Measurements from ENCODE around the gene ERBB4.

DNA sequence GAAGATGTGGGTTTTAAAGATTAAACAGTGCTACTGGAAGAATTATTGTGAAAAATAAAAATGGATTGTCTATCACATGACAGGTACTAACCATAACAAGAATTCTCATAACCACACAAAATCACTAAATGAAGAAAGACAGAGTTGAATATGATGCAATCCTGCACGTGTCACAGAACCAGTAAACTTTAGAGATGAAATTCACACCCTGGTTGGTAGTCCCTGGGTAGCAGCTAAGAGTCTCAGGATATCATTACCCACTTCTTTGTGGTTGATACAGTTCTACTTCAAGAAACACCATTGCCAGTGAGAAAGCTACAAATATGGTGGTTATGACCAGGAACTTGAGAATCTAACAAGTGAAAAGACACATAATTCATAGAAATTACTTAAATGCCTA, 450.2 kb downstream of the ERBB4 start:
- TF ChIP-seq EP300 (IDR thresholded peaks at IDR 0.05; ENCODE audit: low read depth) (no peak), CTCF (IDR thresholded peaks at IDR 0.05) (no peak), POLR2A (IDR thresholded peaks at IDR 0.05) (no peak)

Data from transverse colon (tissue), 3 donors.